ENCODE results near the gene OR5B3. TPM values are rescaled to one million over a fixed set of nuclear protein-coding genes. Genes with fewer than 3 reads are reported as not detected.

The OR5B3 gene
- total RNA-seq, 2 experiments from 2014 or later, result not detected

DNA sequence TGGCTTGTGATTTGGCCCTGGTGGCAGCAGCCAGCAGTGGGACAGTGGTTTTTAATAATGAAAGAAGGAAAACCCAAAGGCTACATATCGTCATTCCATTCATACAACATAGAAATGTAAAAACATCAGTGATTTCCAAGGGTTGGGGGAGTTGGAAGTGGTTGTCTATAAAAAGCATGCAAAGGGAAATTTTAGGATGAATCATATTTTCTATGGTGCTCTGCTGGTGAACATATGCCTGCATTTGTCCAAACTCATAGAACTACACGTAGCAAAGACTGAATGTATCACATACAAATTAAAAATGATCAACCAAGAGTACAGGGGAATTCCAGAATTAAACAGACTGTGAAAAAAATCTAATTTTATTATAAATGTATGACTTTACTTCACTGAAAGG is 11.1 kb downstream of the OR5B3 start:
- H3K27me3 Mint-ChIP-seq, result no peaks in the 10 kb centered on the region
- no peak for ATAC-seq
- H3K4me1 Mint-ChIP-seq (ENCODE audit: low read depth), result peaks cover 4% of the 10 kb centered on the region
- H3K27ac Mint-ChIP-seq, result no peak overlapping the region
- ChIA-PET CTCF (no interaction called here), POLR2A (no interaction called here)
- H3K9me3 Mint-ChIP-seq, result peaks cover 5% of the 10 kb centered on the region
- intact Hi-C loops (cut with micrococcal nuclease), result no loop called here
- no peak for TF ChIP-seq CTCF (IDR thresholded peaks at IDR 0.05)
- DNase-seq, result no peak
- no peaks in the 10 kb centered on the region for H3K36me3 Mint-ChIP-seq (ENCODE audit: low read depth)
- no peak overlapping the region for H3K4me3 Mint-ChIP-seq

- ChIA-PET CTCF (no interaction called here), POLR2A (no interaction called here)
- no peak for ATAC-seq
- Mint-ChIP-seq H3K36me3 (ENCODE audit: low read depth) (no peaks in the 10 kb centered on the region), H3K27ac (no peak overlapping the region), H3K27me3 (no peaks in the 10 kb centered on the region), H3K9me3 (peaks cover 5% of the 10 kb centered on the region), H3K4me3 (no peak overlapping the region), H3K4me1 (ENCODE audit: low read depth) (peaks cover 4% of the 10 kb centered on the region)
- DNase-seq, result no peak
- intact Hi-C loops (cut with micrococcal nuclease), result no loop called here
- no peak for TF ChIP-seq CTCF (IDR thresholded peaks at IDR 0.05)
These were observed 12.5 kb downstream of the OR5B3 start for GRCh38 chr11:58394195-58394594.

- Mint-ChIP-seq H3K27ac (no peak overlapping the region), H3K27me3 (no peaks in the 10 kb centered on the region), H3K4me1 (ENCODE audit: low read depth) (peaks cover 4% of the 10 kb centered on the region), H3K36me3 (ENCODE audit: low read depth) (no peaks in the 10 kb centered on the region), H3K9me3 (peaks cover 5% of the 10 kb centered on the region), H3K4me3 (no peak overlapping the region)
- intact Hi-C loops (cut with micrococcal nuclease), result no loop called here
- no peak for ATAC-seq
- no peak for TF ChIP-seq CTCF (IDR thresholded peaks at IDR 0.05)
- CTCF ChIA-PET, result no interaction called here
- no peak for DNase-seq
- POLR2A ChIA-PET, result no interaction called here
These were observed 13.9 kb downstream of the OR5B3 start for GRCh38 chr11:58392746-58393145.

- Mint-ChIP-seq H3K4me1 (ENCODE audit: low read depth) (peaks cover 4% of the 10 kb centered on the region), H3K4me3 (no peak overlapping the region), H3K27me3 (no peaks in the 10 kb centered on the region), H3K27ac (no peak overlapping the region), H3K36me3 (ENCODE audit: low read depth) (no peaks in the 10 kb centered on the region), H3K9me3 (peaks cover 5% of the 10 kb centered on the region)
- ATAC-seq, result no peak
- intact Hi-C loops (cut with micrococcal nuclease), result no loop called here
- no peak for DNase-seq
- ChIA-PET CTCF (no interaction called here), POLR2A (no interaction called here)
- TF ChIP-seq CTCF (IDR thresholded peaks at IDR 0.05), result no peak
These were observed 14.8 kb downstream of the OR5B3 start for GRCh38 chr11:58391879-58392278.

DNA sequence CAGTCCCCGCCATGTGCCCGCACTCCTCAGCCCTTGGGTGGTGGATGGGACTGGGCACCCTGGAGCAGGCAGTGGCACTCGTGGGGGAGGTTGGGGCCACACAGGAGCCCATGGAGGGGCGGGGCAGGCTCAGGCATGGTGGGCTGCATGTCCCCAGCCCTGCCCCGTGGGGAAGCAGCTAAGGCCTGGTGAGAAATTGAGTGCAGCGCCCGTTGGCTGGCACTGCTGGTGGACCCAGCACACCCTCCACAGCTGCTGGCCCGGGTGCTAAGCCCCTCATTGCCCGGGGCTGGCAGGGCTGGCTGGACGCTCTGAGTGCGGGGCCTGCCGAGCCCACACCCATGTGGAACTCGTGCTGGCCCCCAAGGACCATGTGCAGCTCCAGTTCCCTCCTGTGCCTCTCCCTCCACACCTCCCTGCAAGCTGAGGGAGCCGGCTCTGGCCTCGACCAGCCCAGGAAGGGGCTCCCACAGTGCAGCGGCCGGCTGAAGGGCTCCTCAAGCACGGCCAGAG is 16.1 kb downstream of the OR5B3 start:
- H3K9me3 Mint-ChIP-seq, result peaks cover 5% of the 10 kb centered on the region
- CTCF ChIA-PET, result no interaction called here
- DNase-seq (no peak), ATAC-seq (no peak)
- H3K4me1 Mint-ChIP-seq (ENCODE audit: low read depth), result peaks cover 3% of the 10 kb centered on the region
- H3K27ac Mint-ChIP-seq, result no peak overlapping the region
- intact Hi-C loops (cut with micrococcal nuclease), result no loop called here
- H3K27me3 Mint-ChIP-seq, result no peaks in the 10 kb centered on the region
- no peak for TF ChIP-seq CTCF (IDR thresholded peaks at IDR 0.05)
- no peak overlapping the region for H3K4me3 Mint-ChIP-seq
- POLR2A ChIA-PET, result no interaction called here
- H3K36me3 Mint-ChIP-seq (ENCODE audit: low read depth), result no peaks in the 10 kb centered on the region

All from activated CD8-positive, alpha-beta T cell treated with anti-CD3 and anti-CD28 coated beads for 36 hours (primary cell).